Sigmoid colon (tissue), 7 donors: ENCODE results near the gene USP28. TPM values are rescaled to one million over a fixed set of nuclear protein-coding genes. Genes with fewer than 3 reads are reported as not detected.

ENCODE experiments used
- DNase-seq: peaks from one replicate; pipeline ENCODE4 v3.0.0-alpha.2; 2019
- H3K27ac ChIP-seq, 4 donors: fragments of 200-600 bp; sonication (generic); one replicate each; pipeline ENCODE4 v1.5.1; 2016 to 2019; ENCODE audit warnings: mild to moderate bottlenecking in 1 of 4
- H3K27me3 ChIP-seq, 3 donors: fragments of 200-600 bp; sonication (generic); one replicate each; pipeline ENCODE4 v1.5.1; 2019; ENCODE audit warnings: mild to moderate bottlenecking in 1 of 3
- H3K36me3 ChIP-seq, 4 donors: fragments of 200-600 bp; sonication (generic); one replicate each; pipeline ENCODE4 v1.5.1; 2016 to 2019
- H3K4me1 ChIP-seq, 4 donors: fragments of 200-600 bp; sonication (generic); one replicate each; pipeline ENCODE4 v1.5.1; 2017 to 2019
- H3K4me3 ChIP-seq, 4 donors: fragments of 200-600 bp; sonication (generic); one replicate each; pipeline ENCODE4 v1.5.1; 2017 to 2019; ENCODE audit warnings: mild to moderate bottlenecking in 2 of 4, moderate library complexity in 1 of 4
- H3K9me3 ChIP-seq, 4 donors: fragments of 200-600 bp in 3 of 4; sonication (generic) in 3 of 4; one replicate each; pipeline versions ENCODE4 v1.5.1 to v1.6.1; 2013 to 2019
- CTCF ChIP-seq, 4 experiments: fragments of 450-650 bp in 3 of 4; fragments of 200-600 bp in 1 of 4; IDR thresholded peaks; one replicate each; pipeline ENCODE4 v1.5.1; 2016 to 2019; ENCODE audit warnings: antibody characterized with exemption in 4 of 4, mild to moderate bottlenecking in 3 of 4, moderate library complexity in 2 of 4
- EP300 ChIP-seq, 4 donors: sonication (generic); formaldehyde crosslinking; IDR thresholded peaks; one replicate each; pipeline ENCODE4 v1.6.1; 2017; ENCODE audit warnings: antibody characterized with exemption in 4 of 4
- POLR2A ChIP-seq, 2 donors: fragments of 450-650 bp; IDR thresholded peaks; one replicate each; pipeline ENCODE4 v1.6.1; 2016; ENCODE audit warnings: antibody characterized with exemption in 2 of 2, mild to moderate bottlenecking in 2 of 2, moderate library complexity in 2 of 2
- POLR2AphosphoS5 ChIP-seq, 4 donors: sonication (generic); formaldehyde crosslinking; IDR thresholded peaks; one replicate each; pipeline ENCODE4 v1.6.1; 2017; ENCODE audit warnings: antibody characterized with exemption in 4 of 4
- WGBS, 2 donors: extraction: QIAGEN DNeasy Blood & Tissue Kit; methylation state at CpG; one replicate each; pipeline ENCODE4 v1.1.7; 2013; 5-methylcytosine and 5-hydroxymethylcytosine counted together
- intact Hi-C: fragments of 100-400 bp; cut with DNase I; formaldehyde crosslinking; loops from one replicate; pipeline ENCODE4 v1.15.1; 2023
- polyA plus RNA-seq, 3 donors: library from polyadenylated mRNA; stranded (reverse); fragments of 200-250 nt; gene quantifications; one replicate each; pipeline ENCODE4 v1.2.3, GENCODE V29; 2013
- total RNA-seq, 4 donors: library from RNA; depleted of rRNA; stranded (reverse); fragments of >200 nt; gene quantifications; one replicate each; pipeline ENCODE4 v1.1.0, GENCODE V29; 2016
- donor health status: healthy with polysubstance abuse.
- donor health status: Bipolar disorder and iron deficiency.
- donor health status: healthy.

USP28 gene
- total and polyA plus RNA-seq, 7 donors, result 5.4 to 37.5 (median 25.0) TPM

- TF ChIP-seq CTCF (IDR thresholded peaks at IDR 0.05), result no peak
- no peak for TF ChIP-seq POLR2AphosphoS5 (IDR thresholded peaks at IDR 0.05)
- TF ChIP-seq POLR2A (IDR thresholded peaks at IDR 0.05), result no peak
- TF ChIP-seq EP300 (IDR thresholded peaks at IDR 0.05), result no peak
- DNase-seq, result no peak
- intact Hi-C loops, result no loop called here
- no peak overlapping the region for H3K4me3 ChIP-seq
- peaks cover 0 to 85% (median 10%) of the 10 kb centered on the region in 4 donors for H3K36me3 ChIP-seq
- no peaks in the 10 kb centered on the region for H3K4me1 ChIP-seq
- WGBS, 2 donors, result 95 to 96% methylated on average over 1 of the region's 1 CpG
- no peaks in the 10 kb centered on the region for H3K27me3 ChIP-seq
- H3K9me3 ChIP-seq, result no peaks in the 10 kb centered on the region
- H3K27ac ChIP-seq, result no peak overlapping the region
Observed at GRCh38 chr11:113828191-113828590, 47.2 kb downstream of the USP28 start.

GRCh38 chr11:113827477-113827876 is 47.9 kb downstream of the USP28 start:
- DNase-seq, result no peak
- TF ChIP-seq EP300 (IDR thresholded peaks at IDR 0.05) (no peak), CTCF (IDR thresholded peaks at IDR 0.05) (no peak), POLR2AphosphoS5 (IDR thresholded peaks at IDR 0.05) (no peak), POLR2A (IDR thresholded peaks at IDR 0.05) (no peak)
- H3K36me3 ChIP-seq, result peaks cover 0 to 87% (median 15%) of the 10 kb centered on the region in 4 donors
- H3K4me3 ChIP-seq, result no peak overlapping the region
- no peaks in the 10 kb centered on the region for H3K4me1 ChIP-seq
- H3K27me3 ChIP-seq, result no peaks in the 10 kb centered on the region
- no peak overlapping the region for H3K27ac ChIP-seq
- WGBS, 2 donors, result 98 to 99% methylated on average over 3 of the region's 3 CpGs
- H3K9me3 ChIP-seq, result no peaks in the 10 kb centered on the region
- intact Hi-C loops, result no loop called here

GRCh38 chr11:113818426-113818825 is 56.9 kb downstream of the USP28 start:
- H3K36me3 ChIP-seq, result peaks cover 5 to 78% (median 31%) of the 10 kb centered on the region in 4 donors
- TF ChIP-seq CTCF (IDR thresholded peaks at IDR 0.05) (no peak), EP300 (IDR thresholded peaks at IDR 0.05) (no peak)
- H3K4me3 ChIP-seq, result no peak overlapping the region
- no peaks in the 10 kb centered on the region for H3K9me3 ChIP-seq
- no peaks in the 10 kb centered on the region for H3K4me1 ChIP-seq
- 97 to 99% methylated on average over 3 of the region's 3 CpGs for WGBS, 2 donors
- no peak overlapping the region for H3K27ac ChIP-seq
- no peak for DNase-seq
- intact Hi-C loops, result no loop called here
- H3K27me3 ChIP-seq, result no peaks in the 10 kb centered on the region

GRCh38 chr11:113817626-113818025 is 57.7 kb downstream of the USP28 start:
- Histone ChIP-seq H3K36me3 (peaks cover 5 to 78% (median 29%) of the 10 kb centered on the region in 4 donors), H3K9me3 (no peaks in the 10 kb centered on the region), H3K4me3 (no peak overlapping the region), H3K27ac (no peak overlapping the region), H3K4me1 (no peaks in the 10 kb centered on the region), H3K27me3 (no peaks in the 10 kb centered on the region)
- no peak for TF ChIP-seq CTCF (IDR thresholded peaks at IDR 0.05)
- DNase-seq, result no peak
- intact Hi-C loops, result no loop called here
- 96 to 97% methylated on average over 6 of the region's 6 CpGs for WGBS, 2 donors

GRCh38 chr11:113817162-113817561 is 58.2 kb downstream of the USP28 start:
- peaks cover 5 to 78% (median 25%) of the 10 kb centered on the region in 4 donors for H3K36me3 ChIP-seq
- 98% methylated on average over 1 of the region's 1 CpG for WGBS, 2 donors
- TF ChIP-seq POLR2AphosphoS5 (IDR thresholded peaks at IDR 0.05) (no peak), POLR2A (IDR thresholded peaks at IDR 0.05) (no peak), CTCF (IDR thresholded peaks at IDR 0.05) (no peak), EP300 (IDR thresholded peaks at IDR 0.05) (no peak)

More at GRCh38 chr11:113817162-113817561, 58.2 kb downstream of the USP28 start:
- no peak for DNase-seq
- Histone ChIP-seq H3K9me3 (no peaks in the 10 kb centered on the region), H3K27me3 (no peaks in the 10 kb centered on the region), H3K27ac (no peak overlapping the region), H3K4me1 (no peaks in the 10 kb centered on the region), H3K4me3 (no peak overlapping the region)
- intact Hi-C loops, result no loop called here
